D341Med (cell line): ENCODE data around the gene PER2.
A peak's percentile ranks its signal among the peaks of the same experiment; 100 is the strongest.

Experiments used
- DNase-seq: peaks from one replicate; pipeline ENCODE4 v3.0.0; 2012; ENCODE audit warnings: low spot score

The PER2 gene

GRCh38 chr2:238263204-238264071 lies 25.0 kb downstream of the PER2 start:
- peak; percentile 84 for DNase-seq

- DNase-seq: no peak
Measured at GRCh38 chr2:238262496-238263122, 25.8 kb downstream of the PER2 start.

- DNase-seq: no peak
Measured at GRCh38 chr2:238261718-238262375, 26.6 kb downstream of the PER2 start.

GRCh38 chr2:238260883-238261282 lies 27.5 kb downstream of the PER2 start:
- DNase-seq: no peak

GRCh38 chr2:238259061-238260020 lies 29.1 kb downstream of the PER2 start:
- DNase-seq: peak; percentile 62

- no peak for DNase-seq
Measured at GRCh38 chr2:238257786-238258700, 30.4 kb downstream of the PER2 start.

- peak; percentile 92 for DNase-seq
Measured at GRCh38 chr2:238256594-238257104, 31.8 kb downstream of the PER2 start.

- DNase-seq: no peak
Measured at GRCh38 chr2:238256111-238256510, 32.3 kb downstream of the PER2 start.

GRCh38 chr2:238255636-238256035 lies 32.8 kb downstream of the PER2 start:
- no peak for DNase-seq

GRCh38 chr2:238255151-238255551 lies 33.3 kb downstream of the PER2 start:
- DNase-seq: peak; percentile 57

- no peak for DNase-seq
Measured at GRCh38 chr2:238254095-238254723, 34.2 kb downstream of the PER2 start.

GRCh38 chr2:238252766-238253630 lies 35.4 kb downstream of the PER2 start:
- no peak for DNase-seq

GRCh38 chr2:238251986-238252385 lies 36.4 kb downstream of the PER2 start:
- DNase-seq: no peak

- DNase-seq: no peak
Measured at GRCh38 chr2:238251331-238251730, 37.1 kb downstream of the PER2 start.

- DNase-seq: no peak
Measured at GRCh38 chr2:238250896-238251295, 37.5 kb downstream of the PER2 start.

- no peak for DNase-seq
Measured at GRCh38 chr2:238247841-238248453, 40.5 kb downstream of the PER2 start.

- DNase-seq: peak; percentile 66
Measured at GRCh38 chr2:238247002-238247822, 41.2 kb downstream of the PER2 start.

- DNase-seq: no peak
Measured at GRCh38 chr2:238244151-238244550, 44.3 kb downstream of the PER2 start.
